HCT116 (cell line): Measurements from ENCODE around the gene KRT15.

Experiments used
- CEBPB ChIP-seq: IDR thresholded peaks from 2 replicates; pipeline ENCODE4 v1.6.1; 2012; ENCODE audit warnings: low read depth
- EZH2 ChIP-seq: fragments of 200-600 bp; sonication (generic); IDR thresholded peaks from 2 replicates; pipeline ENCODE4 v1.6.1; 2017; ENCODE audit warnings: antibody characterized with exemption, mixed run types
- POLR2A ChIP-seq: IDR thresholded peaks from 2 replicates; pipeline ENCODE4 v1.7.0; 2011; ENCODE audit warnings: borderline replicate concordance; ENCODE audit not compliant: insufficient read depth, insufficient read length; ENCODE audit errors: extremely low read depth
- POLR2AphosphoS5 ChIP-seq: IDR thresholded peaks from 2 replicates; pipeline ENCODE4 v1.6.1; 2011; ENCODE audit warnings: mild to moderate bottlenecking, low read depth, low read length, moderate library complexity
- RAD21 ChIP-seq: IDR thresholded peaks from 2 replicates; pipeline ENCODE4 v1.6.1; 2012; ENCODE audit warnings: low read depth, mild to moderate bottlenecking
- SRF ChIP-seq: IDR thresholded peaks from 2 replicates; pipeline ENCODE4 v1.6.1; 2012; ENCODE audit warnings: low read depth
- TF ChIP-seq, protein P1 (sequence below), 3 experiments: fragments of 200-600 bp in 1 of 3; sonication (generic) in 1 of 3; IDR thresholded peaks in 2 of 3; conservative IDR thresholded peaks in 1 of 3; 2 replicates each; pipeline ENCODE4 v1.5.1; 2012 to 2017; ENCODE audit warnings: low read depth in 2 of 3, low read length in 2 of 3, antibody characterized with exemption in 1 of 3, borderline replicate concordance in 1 of 3, control low read depth in 1 of 3, mild to moderate bottlenecking in 1 of 3, mixed read lengths in 1 of 3, mixed run types in 1 of 3, moderate library complexity in 1 of 3; ENCODE audit not compliant: insufficient read depth in 1 of 3

DNA sequence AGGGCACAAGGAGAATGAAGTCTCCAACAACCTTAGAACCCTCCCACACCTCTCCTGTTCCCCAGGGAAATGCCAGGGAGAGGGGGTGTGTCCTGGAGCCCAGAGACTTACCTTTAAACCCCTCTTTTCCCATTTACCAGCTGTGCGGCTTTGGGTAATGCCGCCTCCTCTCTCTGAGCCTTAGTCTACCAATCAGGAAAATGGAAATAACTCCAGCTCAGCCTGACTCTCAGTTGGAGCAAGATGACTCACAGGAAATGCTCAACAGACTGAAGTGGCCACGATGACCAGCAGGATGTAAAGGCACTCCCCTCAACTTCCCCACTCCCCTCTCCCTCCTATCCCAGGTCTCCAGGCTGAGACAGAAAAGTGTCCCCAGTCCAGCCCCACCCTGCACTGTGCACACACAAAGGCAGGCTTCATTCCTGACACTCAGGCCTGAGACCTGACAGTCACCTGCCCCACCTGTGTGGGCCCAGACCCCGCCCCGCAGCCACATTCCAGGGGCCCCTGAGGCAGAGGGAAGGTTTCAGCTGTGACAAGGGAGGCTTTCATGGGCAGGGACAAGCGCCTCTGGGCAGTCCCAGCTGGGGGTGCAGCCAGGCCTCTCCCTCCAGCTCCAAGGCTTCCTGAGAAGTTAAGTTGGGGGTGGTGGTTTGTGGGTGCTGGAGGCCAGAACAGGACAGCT is 3.0 kb upstream of the KRT15 start:
- TF ChIP-seq SRF (no peak), RAD21 (no peak), POLR2A (no peak), EZH2 (no peak), POLR2AphosphoS5 (peak; percentile 55), CEBPB (no peak)
- TF ChIP-seq, protein P1, sequence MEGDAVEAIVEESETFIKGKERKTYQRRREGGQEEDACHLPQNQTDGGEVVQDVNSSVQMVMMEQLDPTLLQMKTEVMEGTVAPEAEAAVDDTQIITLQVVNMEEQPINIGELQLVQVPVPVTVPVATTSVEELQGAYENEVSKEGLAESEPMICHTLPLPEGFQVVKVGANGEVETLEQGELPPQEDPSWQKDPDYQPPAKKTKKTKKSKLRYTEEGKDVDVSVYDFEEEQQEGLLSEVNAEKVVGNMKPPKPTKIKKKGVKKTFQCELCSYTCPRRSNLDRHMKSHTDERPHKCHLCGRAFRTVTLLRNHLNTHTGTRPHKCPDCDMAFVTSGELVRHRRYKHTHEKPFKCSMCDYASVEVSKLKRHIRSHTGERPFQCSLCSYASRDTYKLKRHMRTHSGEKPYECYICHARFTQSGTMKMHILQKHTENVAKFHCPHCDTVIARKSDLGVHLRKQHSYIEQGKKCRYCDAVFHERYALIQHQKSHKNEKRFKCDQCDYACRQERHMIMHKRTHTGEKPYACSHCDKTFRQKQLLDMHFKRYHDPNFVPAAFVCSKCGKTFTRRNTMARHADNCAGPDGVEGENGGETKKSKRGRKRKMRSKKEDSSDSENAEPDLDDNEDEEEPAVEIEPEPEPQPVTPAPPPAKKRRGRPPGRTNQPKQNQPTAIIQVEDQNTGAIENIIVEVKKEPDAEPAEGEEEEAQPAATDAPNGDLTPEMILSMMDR (IDR thresholded peaks at IDR 0.05 in 2 of 3, conservative IDR thresholded peaks at IDR 0.05 in 1 of 3; ENCODE audit: borderline replicate concordance in 1 of 3, insufficient read depth in 1 of 3, low read depth in 2 of 3, low read length in 2 of 3): no peak; a peak in 1 of 6 replicates
